Fibroblast of mammary gland (primary cell): Measurements from ENCODE around the gene RTKN2.

Experiments used
- DNase-seq: peaks from one replicate; pipeline ENCODE4 v3.0.0-alpha.2; 2010; ENCODE audit warnings: low read depth
- H3K4me3 ChIP-seq: 2 replicates; pipeline ENCODE4 v1.5.1; 2011; ENCODE audit warnings: low read depth, mild to moderate bottlenecking, low read length, moderate library complexity; ENCODE audit not compliant: control insufficient read depth
- TF ChIP-seq, protein P1 (sequence below): conservative IDR thresholded peaks from 2 replicates; pipeline ENCODE4 v1.5.1; 2011; ENCODE audit warnings: low read depth, low read length, inconsistent platforms; ENCODE audit not compliant: control insufficient read depth, insufficient read depth

The RTKN2 gene

DNA sequence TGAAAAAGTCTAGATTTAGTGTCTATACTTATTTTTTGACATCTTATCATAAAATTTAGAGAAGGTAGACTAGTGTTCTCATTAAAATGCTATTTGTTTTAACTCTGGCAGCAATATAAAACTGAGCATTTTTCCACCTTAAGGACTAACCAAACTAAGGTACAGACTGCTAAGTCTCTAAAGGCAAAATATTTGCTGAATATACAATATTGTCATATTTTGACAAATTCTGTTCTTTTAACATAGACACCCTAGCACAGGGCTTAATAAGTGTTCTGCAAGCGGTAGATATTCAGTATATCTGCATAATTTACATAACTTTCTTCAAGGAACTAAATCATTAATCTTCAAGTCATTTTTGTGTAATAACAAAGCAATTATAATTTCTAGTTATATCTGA, 8.6 kb downstream of the RTKN2 start:
- H3K4me3 ChIP-seq = no peak overlapping the region
- TF ChIP-seq, protein P1, sequence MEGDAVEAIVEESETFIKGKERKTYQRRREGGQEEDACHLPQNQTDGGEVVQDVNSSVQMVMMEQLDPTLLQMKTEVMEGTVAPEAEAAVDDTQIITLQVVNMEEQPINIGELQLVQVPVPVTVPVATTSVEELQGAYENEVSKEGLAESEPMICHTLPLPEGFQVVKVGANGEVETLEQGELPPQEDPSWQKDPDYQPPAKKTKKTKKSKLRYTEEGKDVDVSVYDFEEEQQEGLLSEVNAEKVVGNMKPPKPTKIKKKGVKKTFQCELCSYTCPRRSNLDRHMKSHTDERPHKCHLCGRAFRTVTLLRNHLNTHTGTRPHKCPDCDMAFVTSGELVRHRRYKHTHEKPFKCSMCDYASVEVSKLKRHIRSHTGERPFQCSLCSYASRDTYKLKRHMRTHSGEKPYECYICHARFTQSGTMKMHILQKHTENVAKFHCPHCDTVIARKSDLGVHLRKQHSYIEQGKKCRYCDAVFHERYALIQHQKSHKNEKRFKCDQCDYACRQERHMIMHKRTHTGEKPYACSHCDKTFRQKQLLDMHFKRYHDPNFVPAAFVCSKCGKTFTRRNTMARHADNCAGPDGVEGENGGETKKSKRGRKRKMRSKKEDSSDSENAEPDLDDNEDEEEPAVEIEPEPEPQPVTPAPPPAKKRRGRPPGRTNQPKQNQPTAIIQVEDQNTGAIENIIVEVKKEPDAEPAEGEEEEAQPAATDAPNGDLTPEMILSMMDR = no peak
- DNase-seq = no peak

- H3K4me3 ChIP-seq = no peak overlapping the region
- DNase-seq = no peak
- TF ChIP-seq, protein P1 = no peak
These were observed 9.2 kb downstream of the RTKN2 start for GRCh38 chr10:62259456-62259855.

GRCh38 chr10:62258926-62259325, 9.7 kb downstream of the RTKN2 start:
- peak; percentile 41 for DNase-seq
- H3K4me3 ChIP-seq = no peak overlapping the region
- TF ChIP-seq, protein P1 = no peak

- DNase-seq = no peak
- no peak overlapping the region for H3K4me3 ChIP-seq
- TF ChIP-seq, protein P1 = no peak
These were observed 14.9 kb downstream of the RTKN2 start for GRCh38 chr10:62253704-62254103.

- DNase-seq = no peak
- TF ChIP-seq, protein P1 = no peak
- no peak overlapping the region for H3K4me3 ChIP-seq
These were observed 16.6 kb downstream of the RTKN2 start for GRCh38 chr10:62252051-62252450.

DNA sequence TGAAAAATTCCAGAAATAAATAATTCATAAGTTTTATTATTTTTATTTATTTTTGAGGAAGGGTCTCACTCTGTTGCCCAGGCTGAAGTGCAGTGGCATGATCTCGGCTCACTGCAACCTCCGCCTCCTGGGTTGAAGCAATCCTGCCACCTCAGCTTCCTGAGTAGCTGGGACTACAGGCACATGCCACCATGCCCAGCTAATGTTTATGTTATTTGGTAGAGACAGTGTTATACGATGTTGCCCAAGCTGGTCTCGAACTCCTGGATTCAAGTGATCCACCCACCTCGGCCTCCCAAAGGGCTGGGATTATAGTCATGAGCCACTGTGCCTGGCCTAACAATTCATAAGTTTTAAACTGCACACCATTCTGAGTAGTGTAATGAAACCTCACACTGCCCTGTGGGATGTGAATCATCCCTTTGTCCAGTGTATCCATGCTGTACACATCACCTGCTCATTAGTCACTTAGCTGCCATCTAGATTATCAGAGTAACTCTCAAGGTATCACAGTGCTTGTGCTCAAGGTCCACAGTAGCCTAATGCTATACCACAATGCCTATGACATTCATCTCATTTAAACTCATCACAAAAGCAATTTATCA, 17.9 kb downstream of the RTKN2 start:
- TF ChIP-seq, protein P1 = no peak
- DNase-seq = peak; percentile 82
- no peak overlapping the region for H3K4me3 ChIP-seq

DNA sequence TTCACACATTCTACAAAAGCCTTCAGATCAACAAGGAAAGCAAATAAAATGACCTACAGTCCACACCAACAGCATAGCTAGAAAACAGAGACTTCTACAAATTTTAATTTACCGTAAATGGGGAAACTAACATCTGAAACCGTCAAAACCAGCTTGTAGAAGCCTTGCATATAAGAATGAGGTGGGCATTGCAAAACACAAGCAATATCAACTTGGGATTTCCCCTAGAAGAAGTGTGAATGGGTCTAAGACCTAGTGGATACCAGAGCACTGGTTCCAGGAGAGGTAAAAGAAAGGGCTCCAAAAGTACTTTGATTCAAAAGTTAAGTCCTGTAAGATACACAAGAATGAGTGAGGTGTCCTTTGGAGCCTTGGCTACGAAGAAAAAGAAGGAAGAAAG, 18.7 kb downstream of the RTKN2 start:
- H3K4me3 ChIP-seq = no peak overlapping the region
- no peak for DNase-seq
- TF ChIP-seq, protein P1 = no peak
